Measurements from ENCODE around the gene CHML.

GRCh38 chr1:241675983-241676382 lies 35.8 kb upstream of the CHML start:
- TF ChIP-seq CTCF (IDR thresholded peaks at IDR 0.05) = no peak
- TF ChIP-seq POLR2A (IDR thresholded peaks at IDR 0.05) = no peak

Data from sigmoid colon (tissue), 3 donors.